VCaP (cell line): ENCODE data around the gene CSTPP1.

ENCODE experiments used
- H3K27ac ChIP-seq: fragments of 450-650 bp; 2 replicates; pipeline ENCODE4 v1.5.1; 2017
- TF ChIP-seq, protein P1 (sequence below): fragments of 450-650 bp; conservative IDR thresholded peaks from 2 replicates; pipeline ENCODE4 v1.5.1; 2017; ENCODE audit warnings: mild to moderate bottlenecking, moderate library complexity

The CSTPP1 gene

DNA sequence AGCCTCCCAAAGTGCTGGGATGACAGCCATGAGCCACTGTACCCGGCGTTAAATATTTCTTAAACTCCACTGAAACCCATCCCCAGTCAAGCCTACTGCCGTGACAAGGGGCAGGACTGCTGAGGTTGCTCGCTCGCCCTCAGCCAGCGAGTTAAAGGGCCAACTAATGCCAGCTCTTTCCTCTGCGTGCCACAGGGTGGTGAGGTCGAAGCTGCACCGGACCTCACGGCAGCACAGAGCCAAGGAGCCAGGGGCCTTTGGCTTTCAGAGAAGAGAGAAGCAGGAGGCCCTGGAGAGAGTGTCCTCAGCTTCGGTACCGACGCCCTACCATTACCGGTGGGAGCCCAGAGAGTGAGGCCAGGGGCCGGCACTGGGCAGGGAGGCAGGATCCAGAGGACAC, 227.3 kb downstream of the CSTPP1 start:
- TF ChIP-seq, protein P1, sequence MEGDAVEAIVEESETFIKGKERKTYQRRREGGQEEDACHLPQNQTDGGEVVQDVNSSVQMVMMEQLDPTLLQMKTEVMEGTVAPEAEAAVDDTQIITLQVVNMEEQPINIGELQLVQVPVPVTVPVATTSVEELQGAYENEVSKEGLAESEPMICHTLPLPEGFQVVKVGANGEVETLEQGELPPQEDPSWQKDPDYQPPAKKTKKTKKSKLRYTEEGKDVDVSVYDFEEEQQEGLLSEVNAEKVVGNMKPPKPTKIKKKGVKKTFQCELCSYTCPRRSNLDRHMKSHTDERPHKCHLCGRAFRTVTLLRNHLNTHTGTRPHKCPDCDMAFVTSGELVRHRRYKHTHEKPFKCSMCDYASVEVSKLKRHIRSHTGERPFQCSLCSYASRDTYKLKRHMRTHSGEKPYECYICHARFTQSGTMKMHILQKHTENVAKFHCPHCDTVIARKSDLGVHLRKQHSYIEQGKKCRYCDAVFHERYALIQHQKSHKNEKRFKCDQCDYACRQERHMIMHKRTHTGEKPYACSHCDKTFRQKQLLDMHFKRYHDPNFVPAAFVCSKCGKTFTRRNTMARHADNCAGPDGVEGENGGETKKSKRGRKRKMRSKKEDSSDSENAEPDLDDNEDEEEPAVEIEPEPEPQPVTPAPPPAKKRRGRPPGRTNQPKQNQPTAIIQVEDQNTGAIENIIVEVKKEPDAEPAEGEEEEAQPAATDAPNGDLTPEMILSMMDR: no peak
- no peak overlapping the region for H3K27ac ChIP-seq

DNA sequence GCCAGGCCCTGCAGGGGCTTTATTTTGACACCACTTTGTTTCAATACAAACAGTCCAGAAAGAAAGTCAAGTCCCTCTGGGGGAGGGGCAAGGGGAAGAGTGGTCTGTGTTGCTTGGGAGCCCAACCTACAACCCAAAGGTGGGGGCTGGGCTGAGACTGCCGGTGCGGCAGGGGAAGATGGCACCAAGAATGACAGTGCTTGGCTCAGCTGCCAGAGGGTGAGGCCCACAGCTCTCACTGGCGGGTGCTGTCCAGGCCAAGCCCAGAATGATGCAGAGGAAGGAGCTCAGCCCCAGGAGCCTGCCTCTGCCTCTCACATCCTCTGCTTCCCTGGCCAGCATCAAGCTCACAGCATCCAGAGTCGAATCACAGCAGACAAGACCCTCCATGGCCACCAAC, 227.8 kb downstream of the CSTPP1 start:
- TF ChIP-seq, protein P1: no peak

DNA sequence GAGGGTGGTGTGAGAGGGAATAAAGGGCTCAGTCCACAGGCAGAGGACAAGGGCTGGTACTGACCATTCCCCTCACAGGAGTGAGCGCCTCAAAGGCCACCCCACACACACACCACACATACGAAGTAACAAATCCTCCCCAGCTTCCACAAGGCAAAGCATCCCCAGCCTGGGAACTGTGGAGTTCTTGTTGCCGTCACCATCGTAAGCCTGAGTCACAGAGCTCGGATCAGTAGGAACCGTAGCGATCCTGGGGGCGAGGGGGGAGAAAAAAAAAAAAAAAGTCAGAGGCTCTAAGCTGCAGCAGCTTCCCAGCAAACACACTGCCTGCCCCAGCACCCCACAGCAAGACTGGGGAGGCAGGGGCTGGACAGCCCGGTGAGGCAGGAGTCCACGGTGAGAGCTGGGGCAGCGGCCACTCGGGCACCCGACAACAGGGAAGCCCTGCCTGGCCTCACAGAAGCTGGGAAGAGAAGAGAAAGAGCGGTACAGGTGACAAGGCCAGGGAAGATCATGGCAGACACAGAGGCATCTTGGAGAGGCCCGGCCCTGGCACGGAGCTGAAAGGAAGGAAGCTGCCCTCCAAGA, 228.8 kb downstream of the CSTPP1 start:
- H3K27ac ChIP-seq: no peak overlapping the region
- TF ChIP-seq, protein P1: no peak

More for the DNA sequence above, 227.8 kb downstream of the CSTPP1 start:
- H3K27ac ChIP-seq: no peak overlapping the region

DNA sequence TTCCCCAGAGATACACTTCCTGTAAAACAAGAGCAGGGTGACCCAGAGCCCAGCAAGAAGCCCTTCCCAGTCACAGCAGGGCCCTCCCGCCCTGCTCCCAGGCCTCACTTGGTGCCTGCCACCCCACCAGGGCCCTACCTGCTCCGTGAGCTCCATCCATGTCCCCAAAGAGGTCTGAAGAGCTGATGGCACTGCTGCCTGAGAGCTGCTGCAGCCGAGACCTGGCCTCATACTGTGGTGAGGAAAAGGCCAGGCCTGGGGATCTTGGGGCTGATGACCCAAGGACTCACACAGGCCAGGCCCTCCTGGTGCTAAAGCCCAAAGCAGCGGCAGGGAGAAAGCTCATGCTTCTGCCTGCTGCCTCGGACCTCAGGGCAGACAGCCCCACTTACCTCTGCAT, 229.8 kb downstream of the CSTPP1 start:
- TF ChIP-seq, protein P1: no peak
- no peak overlapping the region for H3K27ac ChIP-seq

DNA sequence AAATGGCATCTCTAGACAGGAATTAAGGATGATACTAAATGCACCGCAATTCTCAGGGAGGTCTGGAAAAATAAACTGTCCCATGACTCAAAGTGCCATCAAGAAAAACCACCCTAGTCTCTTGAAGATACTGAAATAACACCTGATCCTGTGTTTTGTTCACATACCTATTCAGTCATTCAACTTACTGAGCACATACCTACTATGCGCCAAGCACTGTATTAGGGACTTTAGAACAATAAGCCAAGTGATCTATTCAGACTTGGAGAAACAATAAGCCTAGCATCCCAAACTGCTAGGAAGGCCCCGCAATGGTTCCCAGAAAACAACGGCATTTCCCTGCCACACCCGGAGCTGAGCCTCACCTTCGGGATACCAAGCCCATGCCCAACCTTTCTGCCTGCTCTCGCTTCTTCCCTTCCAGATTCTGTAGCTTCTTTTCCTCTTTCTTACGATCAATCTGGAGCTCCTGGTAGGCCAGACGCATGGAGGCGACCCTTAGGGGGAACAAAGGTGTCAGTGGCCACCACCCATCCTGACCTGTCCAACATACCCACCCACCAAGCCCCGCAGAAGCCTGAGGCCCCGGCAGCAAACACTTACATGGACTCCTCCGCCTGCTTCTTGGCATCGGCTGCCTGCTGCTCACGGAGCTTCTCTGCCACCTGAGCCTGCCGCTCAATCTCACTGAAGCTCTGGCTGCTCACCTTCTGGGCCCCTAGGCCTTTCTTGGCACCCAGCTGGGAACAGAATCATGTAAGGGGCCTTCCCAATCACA, 234.7 kb downstream of the CSTPP1 start:
- TF ChIP-seq, protein P1: no peak
- no peak overlapping the region for H3K27ac ChIP-seq

DNA sequence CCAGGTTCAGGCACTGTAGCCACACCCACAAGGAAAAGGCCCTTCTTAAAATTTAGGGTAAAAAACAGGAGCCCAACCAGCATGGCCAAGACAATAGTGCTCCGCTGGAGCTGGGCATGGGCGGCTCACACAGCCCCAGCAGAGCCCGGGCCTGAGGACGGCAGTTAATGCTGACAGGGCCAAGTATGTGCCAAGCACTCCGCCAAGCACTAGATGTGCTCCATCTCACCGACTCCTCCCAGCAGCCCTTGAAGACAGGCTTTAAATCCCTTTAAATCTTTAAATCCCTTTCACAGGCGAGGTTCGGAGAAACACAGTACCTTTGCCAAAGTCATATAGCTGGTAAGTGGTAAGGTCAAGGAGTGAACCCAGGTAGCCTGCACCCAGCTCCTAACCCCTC, 235.3 kb downstream of the CSTPP1 start:
- no peak overlapping the region for H3K27ac ChIP-seq
- TF ChIP-seq, protein P1: no peak

DNA sequence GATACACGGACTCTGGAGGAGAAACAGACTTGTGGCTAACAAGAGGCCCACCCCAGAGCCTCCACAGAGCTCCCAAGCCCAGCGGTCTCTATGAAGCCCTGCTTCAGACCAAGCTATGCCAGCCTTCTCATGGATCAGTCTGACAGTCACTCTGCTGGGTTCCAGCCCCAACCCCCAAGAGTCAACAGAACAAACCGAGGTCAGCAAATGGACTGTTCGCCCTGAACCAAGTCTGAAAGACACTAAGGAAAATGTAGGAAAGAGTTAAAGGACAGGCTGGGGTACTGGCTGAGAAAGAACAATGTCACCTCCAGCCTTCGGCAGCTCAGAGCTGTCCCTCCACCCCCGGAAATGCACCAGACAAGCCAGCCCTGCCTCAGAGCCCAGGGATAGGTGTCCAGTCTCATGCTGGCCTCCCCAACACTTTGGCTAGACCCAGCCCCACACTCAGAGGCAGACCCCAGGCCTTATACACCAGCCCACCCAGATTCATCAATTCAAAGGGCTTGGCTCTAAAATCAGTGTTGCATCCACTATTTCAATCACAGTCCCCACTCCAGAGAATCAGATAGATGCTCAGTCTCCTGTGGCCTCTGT, 236.3 kb downstream of the CSTPP1 start:
- no peak overlapping the region for H3K27ac ChIP-seq
- TF ChIP-seq, protein P1: no peak
